22Rv1 (cell line): Measurements from ENCODE around the gene SHISA5.

ENCODE experiments used
- CTCF ChIP-seq: fragments of 450-650 bp; IDR thresholded peaks from 2 replicates; pipeline ENCODE4 v1.5.1; 2017; ENCODE audit warnings: mild to moderate bottlenecking
- ZFX ChIP-seq: fragments of 450-650 bp; IDR thresholded peaks from 2 replicates; pipeline ENCODE4 v1.6.1; 2017; ENCODE audit warnings: antibody characterized with exemption, borderline replicate concordance

GRCh38 chr3:48426401-48426909 lies 77.5 kb downstream of the SHISA5 start:
- TF ChIP-seq CTCF (no peak), ZFX (no peak)
